Measurements from ENCODE around the gene TTC17. TPM values are rescaled to one million over a fixed set of nuclear protein-coding genes. Genes with fewer than 3 reads are reported as not detected.
A peak's percentile ranks its signal among the peaks of the same experiment; 100 is the strongest.
"Not testable (repeated sequence)": the region's sequence is repeated elsewhere in the genome, so short reads cannot be mapped to it uniquely, and the experiment has no call there.

TTC17 gene
- total and polyA plus RNA-seq, 4 donors, result 21.5 to 119 (median 68.3) TPM

GRCh38 chr11:43351426-43351825 lies 7.3 kb upstream of the TTC17 start:
- ATAC-seq (ENCODE audit: low FRiP score); H3K36me3 ChIP-seq (ENCODE audit: control insufficient read depth in 1 of 2, insufficient read depth in 2 of 2, low read length in 1 of 2); H3K9me3 ChIP-seq (ENCODE audit: control insufficient read depth, low read length); H3K4me3 ChIP-seq (ENCODE audit: low read length in 2 of 2); H3K27me3 ChIP-seq (ENCODE audit: control insufficient read depth in 1 of 2, insufficient read depth in 2 of 2, low read length in 1 of 2); H3K27ac ChIP-seq (ENCODE audit: low read depth in 1 of 2, low read length in 2 of 2); DNase-seq; intact Hi-C loops (cut with DNase I); H3K4me1 ChIP-seq (ENCODE audit: control insufficient read depth in 1 of 2, insufficient read depth in 2 of 2, low read length in 2 of 2): not testable (repeated sequence)
- WGBS, 2 donors, result 27 to 29% methylated on average over 4 to 6 of the region's 17 CpGs

GRCh38 chr11:43354311-43354710 lies 4.4 kb upstream of the TTC17 start:
- 80 to 85% methylated on average over 4 of the region's 4 CpGs for WGBS, 2 donors
- no peak for DNase-seq
- no peak overlapping the region for H3K4me3 ChIP-seq (ENCODE audit: low read length in 2 of 2)
- intact Hi-C loops (cut with DNase I), result no loop called here
- H3K36me3 ChIP-seq (ENCODE audit: control insufficient read depth in 1 of 2, insufficient read depth in 2 of 2, low read length in 1 of 2), result no peaks in the 10 kb centered on the region
- H3K4me1 ChIP-seq (ENCODE audit: control insufficient read depth in 1 of 2, insufficient read depth in 2 of 2, low read length in 2 of 2), result peaks cover 0 to 2% of the 10 kb centered on the region in 2 donors
- no peaks in the 10 kb centered on the region for H3K27me3 ChIP-seq (ENCODE audit: control insufficient read depth in 1 of 2, insufficient read depth in 2 of 2, low read length in 1 of 2)
- no peaks in the 10 kb centered on the region for H3K9me3 ChIP-seq (ENCODE audit: control insufficient read depth, low read length)
- H3K27ac ChIP-seq (ENCODE audit: low read depth in 1 of 2, low read length in 2 of 2), result no peak overlapping the region
- ATAC-seq (ENCODE audit: low FRiP score), result no peak

- no peak for DNase-seq
- intact Hi-C loops (cut with DNase I), result no loop called here
- H3K9me3 ChIP-seq (ENCODE audit: control insufficient read depth, low read length), result no peaks in the 10 kb centered on the region
- no peak overlapping the region for H3K27ac ChIP-seq (ENCODE audit: low read depth in 1 of 2, low read length in 2 of 2)
- ATAC-seq (ENCODE audit: low FRiP score), result no peak
- no peaks in the 10 kb centered on the region for H3K36me3 ChIP-seq (ENCODE audit: control insufficient read depth in 1 of 2, insufficient read depth in 2 of 2, low read length in 1 of 2)
- H3K27me3 ChIP-seq (ENCODE audit: control insufficient read depth in 1 of 2, insufficient read depth in 2 of 2, low read length in 1 of 2), result no peaks in the 10 kb centered on the region
- no peak overlapping the region for H3K4me3 ChIP-seq (ENCODE audit: low read length in 2 of 2)
- H3K4me1 ChIP-seq (ENCODE audit: control insufficient read depth in 1 of 2, insufficient read depth in 2 of 2, low read length in 2 of 2), result peaks cover 0 to 2% of the 10 kb centered on the region in 2 donors
Measured at GRCh38 chr11:43356336-43356735, 2.4 kb upstream of the TTC17 start.

- no peak for ATAC-seq (ENCODE audit: low FRiP score)
Measured at GRCh38 chr11:43358279-43358800, 380 bp upstream of the TTC17 start.

GRCh38 chr11:43359422-43359818 lies 700 bp downstream of the TTC17 start:
- Histone ChIP-seq H3K4me1 (ENCODE audit: control insufficient read depth in 1 of 2, insufficient read depth in 2 of 2, low read length in 2 of 2) (peaks cover 0 to 2% of the 10 kb centered on the region in 2 donors), H3K36me3 (ENCODE audit: control insufficient read depth in 1 of 2, insufficient read depth in 2 of 2, low read length in 1 of 2) (no peaks in the 10 kb centered on the region), H3K27ac (ENCODE audit: low read depth in 1 of 2, low read length in 2 of 2) (no peak overlapping the region), H3K4me3 (ENCODE audit: low read length in 2 of 2) (peak overlapping the region; percentile 58 to 77), H3K27me3 (ENCODE audit: control insufficient read depth in 1 of 2, insufficient read depth in 2 of 2, low read length in 1 of 2) (no peaks in the 10 kb centered on the region), H3K9me3 (ENCODE audit: control insufficient read depth, low read length) (no peaks in the 10 kb centered on the region)
- ATAC-seq (ENCODE audit: low FRiP score) (peak; percentile 45), DNase-seq (no peak)
- WGBS, 2 donors, result 0 to 1% methylated on average over 14 of the region's 14 CpGs
- intact Hi-C loops (cut with DNase I), result no loop called here

More at GRCh38 chr11:43358279-43358800, 380 bp upstream of the TTC17 start:
- Histone ChIP-seq H3K27ac (ENCODE audit: low read depth in 1 of 2, low read length in 2 of 2) (no peak overlapping the region), H3K36me3 (ENCODE audit: control insufficient read depth in 1 of 2, insufficient read depth in 2 of 2, low read length in 1 of 2) (no peaks in the 10 kb centered on the region), H3K27me3 (ENCODE audit: control insufficient read depth in 1 of 2, insufficient read depth in 2 of 2, low read length in 1 of 2) (no peaks in the 10 kb centered on the region), H3K9me3 (ENCODE audit: control insufficient read depth, low read length) (no peaks in the 10 kb centered on the region), H3K4me1 (ENCODE audit: control insufficient read depth in 1 of 2, insufficient read depth in 2 of 2, low read length in 2 of 2) (peaks cover 0 to 2% of the 10 kb centered on the region in 2 donors), H3K4me3 (ENCODE audit: low read length in 2 of 2) (peak overlapping the region; percentile 77 to 93)
- 2 to 3% methylated on average over 16 of the region's 16 CpGs for WGBS, 2 donors
- intact Hi-C loops (cut with DNase I), result no loop called here
- DNase-seq, result no peak

- H3K9me3 ChIP-seq (ENCODE audit: control insufficient read depth, low read length), result no peaks in the 10 kb centered on the region
- H3K27ac ChIP-seq (ENCODE audit: low read depth in 1 of 2, low read length in 2 of 2), result no peak overlapping the region
- H3K4me1 ChIP-seq (ENCODE audit: control insufficient read depth in 1 of 2, insufficient read depth in 2 of 2, low read length in 2 of 2), result peaks cover 0 to 2% of the 10 kb centered on the region in 2 donors
- DNase-seq (no peak), ATAC-seq (ENCODE audit: low FRiP score) (no peak)
- intact Hi-C loops (cut with DNase I), result no loop called here
- H3K36me3 ChIP-seq (ENCODE audit: control insufficient read depth in 1 of 2, insufficient read depth in 2 of 2, low read length in 1 of 2), result no peaks in the 10 kb centered on the region
- no peaks in the 10 kb centered on the region for H3K27me3 ChIP-seq (ENCODE audit: control insufficient read depth in 1 of 2, insufficient read depth in 2 of 2, low read length in 1 of 2)
- no peak overlapping the region for H3K4me3 ChIP-seq (ENCODE audit: low read length in 2 of 2)
- WGBS, 2 donors, result 24 to 29% methylated on average over 1 of the region's 1 CpG
Measured at GRCh38 chr11:43360361-43361032, 1.8 kb downstream of the TTC17 start.

- ATAC-seq (ENCODE audit: low FRiP score), result no peak
- intact Hi-C loops (cut with DNase I), result no loop called here
- H3K4me1 ChIP-seq (ENCODE audit: control insufficient read depth in 1 of 2, insufficient read depth in 2 of 2, low read length in 2 of 2), result peaks cover 0 to 2% of the 10 kb centered on the region in 2 donors
Measured at GRCh38 chr11:43366677-43367076, 8.0 kb downstream of the TTC17 start.

GRCh38 chr11:43367382-43368178 lies 8.9 kb downstream of the TTC17 start:
- Histone ChIP-seq H3K27ac (ENCODE audit: low read depth in 1 of 2, low read length in 2 of 2) (no peak overlapping the region), H3K9me3 (ENCODE audit: control insufficient read depth, low read length) (no peaks in the 10 kb centered on the region), H3K36me3 (ENCODE audit: control insufficient read depth in 1 of 2, insufficient read depth in 2 of 2, low read length in 1 of 2) (no peaks in the 10 kb centered on the region), H3K4me3 (ENCODE audit: low read length in 2 of 2) (no peak overlapping the region), H3K4me1 (ENCODE audit: control insufficient read depth in 1 of 2, insufficient read depth in 2 of 2, low read length in 2 of 2) (peaks cover 0 to 2% of the 10 kb centered on the region in 2 donors), H3K27me3 (ENCODE audit: control insufficient read depth in 1 of 2, insufficient read depth in 2 of 2, low read length in 1 of 2) (no peaks in the 10 kb centered on the region)
- DNase-seq (no peak), ATAC-seq (ENCODE audit: low FRiP score) (no peak)
- intact Hi-C loops (cut with DNase I), result no loop called here
- WGBS, 2 donors, result 66 to 72% methylated on average over 7 of the region's 7 CpGs

More at GRCh38 chr11:43366677-43367076, 8.0 kb downstream of the TTC17 start:
- DNase-seq, result no peak
- Histone ChIP-seq H3K27ac (ENCODE audit: low read depth in 1 of 2, low read length in 2 of 2) (no peak overlapping the region), H3K36me3 (ENCODE audit: control insufficient read depth in 1 of 2, insufficient read depth in 2 of 2, low read length in 1 of 2) (no peaks in the 10 kb centered on the region), H3K9me3 (ENCODE audit: control insufficient read depth, low read length) (no peaks in the 10 kb centered on the region), H3K27me3 (ENCODE audit: control insufficient read depth in 1 of 2, insufficient read depth in 2 of 2, low read length in 1 of 2) (no peaks in the 10 kb centered on the region), H3K4me3 (ENCODE audit: low read length in 2 of 2) (no peak overlapping the region)
- WGBS, 2 donors, result 69 to 78% methylated on average over 5 of the region's 5 CpGs
